DMS79 (cell line): ENCODE measurements around the gene ZC3H7B.

ENCODE experiments used
- DNase-seq: peaks from one replicate; lab custom pipeline; 2025; lab: John Stamatoyannopoulos, UW

ZC3H7B gene

DNA sequence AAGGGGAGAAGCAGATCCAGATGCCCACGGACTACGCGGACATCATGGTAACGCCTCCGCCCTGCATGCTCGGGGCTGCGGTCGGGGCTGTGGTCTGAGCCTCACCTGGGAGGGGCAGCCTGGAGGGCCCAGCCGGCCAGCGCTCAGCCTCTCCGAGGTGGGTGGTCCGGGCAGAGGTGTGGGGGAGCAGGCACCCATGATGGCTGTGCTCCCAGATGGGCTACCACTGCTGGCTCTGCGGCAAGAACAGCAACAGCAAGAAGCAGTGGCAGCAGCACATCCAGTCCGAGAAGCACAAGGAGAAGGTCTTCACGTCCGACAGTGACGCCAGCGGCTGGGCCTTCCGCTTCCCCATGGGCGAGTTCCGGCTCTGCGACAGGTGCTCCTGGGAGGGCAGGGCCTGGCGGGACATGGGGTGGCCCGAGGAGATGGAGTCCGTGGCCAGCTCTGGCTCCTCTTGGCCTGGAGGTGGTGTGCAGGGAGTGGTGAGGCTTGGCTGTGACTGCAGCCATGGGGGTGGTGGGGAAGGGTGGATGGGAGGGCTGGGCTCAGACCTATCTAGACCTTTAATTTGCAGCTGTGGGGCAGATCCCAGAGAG is 55.2 kb downstream of the ZC3H7B start:
- DNase-seq: no peak

DNA sequence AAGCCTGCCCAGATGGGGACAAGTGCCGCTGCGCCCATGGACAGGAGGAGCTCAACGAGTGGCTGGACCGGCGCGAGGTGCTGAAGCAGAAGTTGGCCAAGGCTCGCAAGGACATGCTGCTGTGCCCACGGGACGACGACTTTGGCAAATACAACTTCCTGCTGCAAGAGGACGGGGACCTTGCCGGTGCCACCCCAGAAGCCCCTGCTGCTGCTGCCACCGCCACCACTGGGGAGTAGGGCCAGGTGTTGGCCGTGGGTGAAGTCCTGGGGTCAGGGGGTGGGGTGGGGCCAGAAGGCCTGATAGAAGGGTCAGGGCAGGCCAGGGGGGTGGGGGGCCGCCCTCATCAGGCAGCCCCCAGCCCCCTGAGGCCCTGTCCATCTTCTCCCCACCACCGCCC is 55.9 kb downstream of the ZC3H7B start:
- no peak for DNase-seq

DNA sequence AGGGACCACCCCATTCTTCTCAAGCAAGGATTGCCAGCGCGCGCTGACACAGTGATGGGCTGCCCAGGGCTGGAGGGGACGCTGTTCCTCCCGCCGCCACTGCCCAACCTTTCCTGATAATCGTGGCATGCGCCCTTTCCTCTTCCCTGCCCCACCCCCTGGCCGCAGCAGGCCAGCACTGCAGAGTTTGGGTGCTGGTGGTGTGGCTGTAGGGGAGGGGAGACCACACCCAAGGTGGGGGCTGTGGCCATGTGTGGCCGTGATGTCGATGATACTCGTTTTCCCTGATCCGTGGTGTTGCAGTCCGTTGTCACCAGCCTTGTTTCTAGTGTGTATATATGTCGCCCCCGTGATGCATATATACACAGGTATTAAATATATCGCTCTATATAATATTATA is 57.6 kb downstream of the ZC3H7B start:
- DNase-seq: no peak

DNA sequence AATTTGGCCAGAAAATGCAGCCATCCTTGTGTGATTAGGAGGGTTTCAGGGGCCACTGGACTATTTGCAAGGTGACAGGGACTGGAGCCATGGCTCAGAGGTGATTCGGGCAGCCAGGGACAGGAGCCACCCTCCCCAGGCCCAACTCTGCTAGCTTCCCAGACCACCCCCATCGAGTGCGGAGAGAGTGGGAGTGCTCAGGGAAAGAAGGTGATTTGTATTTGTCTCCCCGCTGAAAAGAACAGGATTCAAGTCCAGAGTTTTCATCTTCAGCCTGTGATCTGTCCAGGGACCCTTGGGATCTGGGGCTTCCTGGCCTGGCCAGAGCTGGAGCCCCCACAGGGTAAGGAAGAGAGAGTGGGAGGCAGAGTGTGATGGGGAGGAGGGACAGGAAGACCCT is 58.1 kb downstream of the ZC3H7B start:
- DNase-seq: no peak

DNA sequence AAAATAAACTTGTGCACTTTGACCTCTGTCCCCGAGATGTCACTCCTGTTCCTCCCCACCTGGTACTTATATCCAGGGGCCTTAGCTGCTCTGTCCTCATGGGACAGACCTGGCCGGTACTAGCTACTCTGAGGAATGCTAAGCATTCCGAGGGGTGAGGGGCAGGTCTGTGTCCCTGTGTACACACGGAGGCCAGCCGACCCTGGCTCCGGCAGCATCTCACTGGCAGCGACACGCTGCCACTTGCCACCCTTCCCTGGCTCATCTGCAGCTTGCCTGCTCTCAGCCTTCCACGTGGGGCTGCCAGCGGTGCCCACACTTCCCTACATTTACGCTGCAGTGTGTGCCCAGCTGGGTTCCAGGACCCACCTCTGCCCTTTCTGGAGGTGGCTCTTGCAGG is 58.8 kb downstream of the ZC3H7B start:
- DNase-seq: no peak

DNA sequence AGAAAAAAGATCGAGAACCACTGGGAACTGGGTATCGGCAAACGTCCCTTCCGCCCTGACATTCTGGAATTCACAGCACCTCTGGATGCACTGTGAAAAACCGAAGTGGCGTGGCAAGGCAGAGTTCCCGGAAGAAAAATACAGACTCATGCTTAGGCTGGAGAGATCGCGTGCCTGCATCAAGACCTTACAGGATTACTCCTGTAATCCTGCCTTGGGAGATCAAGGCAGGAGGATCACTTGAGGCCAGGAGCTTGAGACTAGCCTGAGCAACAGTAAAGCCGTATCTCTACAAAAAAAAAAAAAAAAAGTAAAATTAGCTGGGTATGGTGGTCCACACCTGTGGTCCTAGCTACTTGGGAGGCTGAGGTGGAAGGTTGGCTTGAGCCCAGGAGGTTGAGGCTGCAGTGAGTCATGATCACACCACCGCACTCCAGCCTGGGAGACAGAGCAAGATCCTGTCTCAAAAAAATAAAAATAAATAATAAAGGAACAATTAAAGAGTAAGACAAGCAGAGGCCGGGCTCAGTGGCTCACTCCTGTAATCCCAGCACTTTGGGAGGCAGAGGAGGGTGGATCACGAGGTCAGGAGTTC is 60.5 kb downstream of the ZC3H7B start:
- no peak for DNase-seq

DNA sequence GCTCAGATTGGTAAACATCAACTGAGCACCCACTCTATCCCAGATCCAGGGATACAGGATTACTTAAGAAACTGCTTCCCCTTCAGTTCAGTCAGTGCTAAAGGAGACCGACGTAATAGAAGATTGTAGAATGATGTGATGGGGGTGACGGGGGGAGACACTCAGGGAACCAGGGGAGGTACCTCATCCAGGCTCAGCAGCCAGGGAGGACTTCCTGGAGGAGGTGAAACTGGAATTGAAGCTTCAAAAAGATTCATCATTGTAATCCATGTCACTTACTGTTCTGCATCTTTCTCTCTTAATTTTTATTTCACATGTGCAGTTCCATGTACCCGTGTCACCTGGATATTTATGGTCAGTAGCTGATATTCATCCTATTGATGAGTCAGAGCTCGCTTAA is 61.3 kb downstream of the ZC3H7B start:
- no peak for DNase-seq

DNA sequence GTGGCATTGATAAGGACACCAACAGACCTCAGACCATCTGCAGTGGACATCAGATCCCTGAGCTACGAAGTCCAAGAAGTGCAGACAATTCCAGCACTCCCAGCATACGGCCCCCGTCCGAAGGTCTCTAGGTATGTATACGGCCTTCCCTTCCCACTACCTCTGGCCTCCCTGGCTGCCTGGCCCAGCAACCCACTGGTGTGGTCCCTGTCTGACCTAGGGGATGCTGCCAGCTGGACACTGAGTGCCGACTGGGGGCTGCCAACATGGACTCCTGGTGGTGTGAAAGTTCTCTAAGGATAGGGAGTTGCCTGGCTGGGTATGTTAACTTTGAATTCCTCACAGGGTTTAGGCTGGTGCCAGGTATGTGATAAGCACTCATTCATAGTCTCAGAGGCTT is 62.9 kb downstream of the ZC3H7B start:
- no peak for DNase-seq

DNA sequence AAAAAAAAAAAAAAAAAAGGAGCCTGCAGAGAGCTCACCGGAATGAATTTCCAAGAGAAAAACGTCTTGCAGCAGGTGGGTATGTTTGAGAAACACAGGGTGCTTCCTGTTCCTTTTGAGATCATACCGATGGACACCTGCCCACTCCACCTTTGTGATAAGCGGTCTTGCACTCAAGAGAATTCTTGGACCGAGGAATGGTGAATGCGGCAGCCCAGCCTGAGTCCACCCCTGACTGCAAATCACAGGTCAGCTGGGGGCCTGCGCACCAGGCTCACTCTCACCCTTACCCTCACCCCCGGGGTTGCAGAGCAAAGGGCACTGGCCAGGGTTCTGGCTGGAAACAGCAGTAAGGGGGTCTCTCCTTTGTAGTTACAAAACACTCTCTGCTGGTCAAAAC is 63.6 kb downstream of the ZC3H7B start:
- no peak for DNase-seq

DNA sequence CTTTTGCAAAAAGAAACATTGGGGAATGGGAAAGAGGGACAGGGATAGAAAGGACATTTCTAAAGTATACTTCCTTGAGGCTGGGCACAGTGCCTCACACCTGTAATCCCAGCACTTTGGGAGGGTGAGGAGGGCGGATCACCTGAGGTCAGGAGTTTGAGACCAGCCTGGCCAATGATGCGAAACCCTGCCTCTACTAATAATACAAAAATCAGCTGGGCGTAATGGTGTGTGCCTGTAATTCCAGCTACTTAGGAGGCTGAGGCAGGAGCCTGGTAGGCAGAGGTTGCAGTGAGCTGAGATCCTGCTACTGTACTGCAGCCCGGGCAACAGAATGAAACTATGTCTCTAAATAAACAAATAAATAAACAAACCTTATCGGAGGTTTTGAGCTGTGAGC is 64.1 kb downstream of the ZC3H7B start:
- DNase-seq: no peak

DNA sequence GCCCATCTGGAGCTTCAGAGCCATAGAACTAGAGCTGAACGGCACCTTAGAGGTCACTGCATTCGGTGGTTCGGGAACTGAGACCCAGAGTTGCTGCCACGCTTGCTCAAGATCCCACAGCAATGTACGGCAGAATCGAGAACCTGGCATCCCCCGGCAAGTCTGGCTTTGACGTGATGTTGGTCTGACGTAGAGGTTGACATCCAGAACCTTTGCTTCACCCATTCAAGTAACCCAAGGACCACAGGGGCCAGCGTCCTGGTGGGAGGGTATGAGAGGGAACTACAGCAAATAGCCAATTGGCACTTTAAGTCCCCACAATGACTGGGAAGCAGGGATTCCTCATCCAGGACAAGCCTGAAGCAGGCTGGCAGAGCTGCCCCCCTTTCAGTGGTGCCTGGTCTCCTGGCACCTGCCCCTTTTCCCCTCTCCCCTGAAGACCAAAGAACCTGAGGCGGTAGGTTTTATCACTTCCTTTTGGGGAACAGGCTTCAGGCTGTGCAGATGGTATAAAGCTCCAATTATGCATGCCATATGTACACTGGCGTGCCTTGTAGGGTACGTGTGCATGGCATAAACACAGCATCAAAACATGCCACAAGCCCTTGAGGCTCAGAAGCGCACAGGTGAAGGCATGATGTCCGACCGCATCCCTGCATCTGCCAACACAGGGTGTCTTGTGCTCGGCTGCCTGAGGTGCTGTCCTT is 65.2 kb downstream of the ZC3H7B start:
- DNase-seq: no peak

DNA sequence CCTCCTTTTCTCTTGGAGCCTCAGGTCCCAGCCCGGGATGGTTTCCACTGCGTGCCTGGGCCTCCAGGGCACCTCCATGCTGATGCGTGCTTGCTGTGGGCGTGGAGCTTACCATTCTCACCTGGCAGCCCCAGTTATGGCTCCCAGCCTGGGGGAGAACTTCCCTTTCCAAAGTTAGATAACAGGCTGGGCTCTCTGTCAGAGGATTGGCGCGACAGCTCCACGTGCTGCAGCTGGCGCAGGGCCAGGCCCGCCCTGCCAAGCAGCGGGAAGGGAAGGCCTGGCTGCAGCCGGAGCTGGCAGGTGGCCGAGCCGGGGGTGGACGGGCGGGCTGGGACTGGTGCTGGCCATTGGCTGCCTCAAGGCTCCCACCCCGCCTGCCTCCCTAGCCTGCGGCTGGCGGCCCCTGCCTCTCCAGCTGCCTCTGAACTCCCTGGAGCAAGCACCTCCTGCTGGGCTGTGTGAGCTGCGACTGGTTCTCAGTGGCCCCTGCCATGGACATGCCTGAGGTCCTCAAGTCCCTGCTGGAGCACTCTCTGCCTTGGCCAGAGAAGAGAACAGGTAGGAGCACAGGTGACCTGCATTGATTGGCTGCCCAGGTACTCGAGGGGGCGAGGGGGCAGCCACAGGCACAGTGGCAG is 65.8 kb downstream of the ZC3H7B start:
- DNase-seq: peak; percentile 52

DNA sequence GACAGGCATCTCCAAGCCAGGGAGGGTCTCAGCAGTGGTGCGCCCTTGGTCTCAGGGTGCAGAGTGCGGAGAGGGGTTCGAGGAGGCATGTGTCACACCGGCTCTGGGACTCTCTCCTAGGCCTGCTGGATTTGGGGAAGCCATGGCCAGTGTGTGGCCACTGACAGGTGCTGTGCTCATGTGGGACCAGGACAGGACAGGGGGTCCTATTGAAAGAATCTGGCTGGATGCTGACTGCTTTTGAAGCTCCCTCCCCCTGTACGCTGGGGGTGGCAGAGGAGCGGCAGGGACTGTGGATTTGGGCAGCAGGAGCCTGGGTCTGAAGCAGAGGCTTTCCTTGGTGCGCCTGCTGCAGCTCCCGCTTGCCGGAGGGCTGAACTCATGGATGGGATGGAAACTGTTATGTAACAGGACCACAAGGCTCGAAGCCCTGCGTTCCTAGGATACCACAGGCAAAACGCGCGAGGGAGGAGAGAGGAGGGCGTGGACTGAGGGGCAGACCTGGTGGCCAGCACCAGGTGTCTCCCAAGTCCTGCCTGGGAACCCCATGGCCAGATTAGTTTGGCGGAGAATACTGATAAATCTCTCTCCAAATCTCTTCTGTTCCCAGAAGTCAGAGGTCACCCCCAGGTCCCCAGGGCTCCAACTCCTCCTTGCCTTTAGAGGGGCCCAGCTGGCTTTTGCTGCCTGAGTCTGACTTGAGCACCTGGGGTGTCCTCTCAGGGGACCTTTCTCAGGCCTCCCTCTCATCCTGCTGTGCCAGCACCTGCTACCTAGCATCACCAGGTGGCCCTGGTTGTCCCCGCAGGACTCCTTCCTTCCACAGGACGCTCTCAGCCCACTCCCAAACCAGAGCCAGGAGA is 66.6 kb downstream of the ZC3H7B start:
- no peak for DNase-seq

DNA sequence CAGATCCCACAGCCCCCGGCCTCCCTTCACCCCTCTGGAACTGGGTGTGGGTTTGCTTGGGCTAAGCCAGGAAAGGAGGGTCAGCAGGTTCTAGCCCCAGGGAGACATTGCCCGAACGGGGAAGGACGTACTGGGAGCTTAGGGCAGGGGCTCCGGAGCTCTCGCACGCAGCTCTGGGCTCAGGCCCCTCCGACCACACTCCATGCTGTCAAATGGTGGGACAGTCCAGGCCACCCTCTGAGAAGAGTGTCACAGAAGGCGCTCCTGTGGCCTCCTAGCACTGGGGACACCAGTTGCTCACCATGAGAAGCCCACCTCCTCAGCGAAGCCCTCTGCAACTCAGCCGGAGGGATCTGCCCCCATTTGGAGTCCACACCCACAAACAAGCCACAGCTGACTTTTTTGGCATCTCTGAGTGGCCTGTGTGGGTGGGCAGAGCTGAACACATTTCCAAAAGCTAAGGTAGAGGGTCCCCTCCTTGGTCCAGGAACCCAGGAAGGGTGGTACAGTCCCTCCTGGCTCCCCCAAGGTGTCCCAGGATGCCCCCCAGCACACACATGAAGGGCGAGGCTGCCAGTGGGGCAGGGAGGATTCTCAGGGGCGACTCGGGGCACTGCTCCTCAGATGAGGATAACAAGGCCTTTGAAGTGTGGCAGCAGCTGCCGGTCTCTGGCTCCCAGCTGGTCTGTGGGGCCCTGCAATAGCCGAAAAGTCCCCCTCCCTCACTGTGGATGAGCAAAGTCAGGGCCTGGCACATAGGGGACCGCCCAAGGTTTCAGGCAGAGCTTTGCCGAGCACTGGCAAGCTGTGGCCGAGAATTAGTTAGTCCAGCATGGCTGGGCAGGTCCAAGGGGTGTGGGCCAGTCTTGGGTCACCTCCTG is 67.5 kb downstream of the ZC3H7B start:
- DNase-seq: no peak

DNA sequence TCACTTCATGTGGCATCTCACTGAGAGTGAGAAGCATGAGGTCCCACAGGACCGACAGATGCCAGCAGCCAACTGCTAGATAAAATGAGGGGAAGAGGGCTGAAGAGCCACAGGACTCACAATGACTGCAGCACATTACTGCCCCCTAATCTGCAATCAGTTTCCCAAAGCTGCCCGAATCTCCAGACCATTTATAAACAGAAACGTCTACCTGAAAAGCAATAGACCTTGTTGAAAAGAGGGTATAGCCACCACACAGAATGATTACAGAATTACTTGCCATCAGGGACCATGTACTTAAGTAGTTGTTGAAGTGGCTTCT is 68.1 kb downstream of the ZC3H7B start:
- DNase-seq: no peak

DNA sequence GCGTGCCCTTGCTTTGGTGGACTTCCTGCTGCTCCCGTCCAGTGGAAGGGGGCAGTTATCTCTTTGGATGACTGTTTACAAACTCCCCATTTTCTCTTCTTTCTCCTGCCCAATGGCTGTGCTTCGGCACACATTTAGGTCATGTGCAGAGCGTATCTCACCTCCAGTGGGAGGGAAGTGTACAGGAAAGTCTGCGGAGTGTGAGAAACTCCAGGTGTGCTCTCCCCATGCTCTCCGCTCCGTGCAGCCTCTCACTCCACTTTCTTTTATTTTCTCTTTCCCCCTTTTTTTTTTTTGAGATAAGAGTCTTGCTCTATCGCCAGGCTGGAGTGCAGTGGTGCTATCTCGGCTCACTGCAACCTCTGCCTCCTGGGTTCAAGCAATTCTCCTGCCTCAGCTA is 68.5 kb downstream of the ZC3H7B start:
- no peak for DNase-seq

DNA sequence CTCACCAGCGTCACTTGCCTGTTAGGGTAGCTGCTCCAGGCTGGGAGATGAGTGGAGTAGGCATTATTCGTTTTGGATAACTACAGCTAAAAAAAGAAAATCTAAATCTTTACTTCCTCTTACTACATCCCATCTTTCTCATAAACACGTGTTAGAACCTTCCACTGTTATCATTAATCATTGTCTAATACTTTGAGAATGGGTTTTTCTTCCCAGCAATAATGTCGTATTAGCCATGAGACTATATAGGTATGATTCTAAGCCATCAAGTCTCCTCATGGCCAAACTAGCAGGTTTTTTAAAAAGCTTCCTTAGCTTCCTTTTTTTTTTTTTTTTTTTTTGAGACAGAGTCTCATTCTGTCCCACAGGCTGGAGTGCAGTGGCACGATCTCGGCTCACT is 76.5 kb downstream of the ZC3H7B start:
- DNase-seq: no peak

DNA sequence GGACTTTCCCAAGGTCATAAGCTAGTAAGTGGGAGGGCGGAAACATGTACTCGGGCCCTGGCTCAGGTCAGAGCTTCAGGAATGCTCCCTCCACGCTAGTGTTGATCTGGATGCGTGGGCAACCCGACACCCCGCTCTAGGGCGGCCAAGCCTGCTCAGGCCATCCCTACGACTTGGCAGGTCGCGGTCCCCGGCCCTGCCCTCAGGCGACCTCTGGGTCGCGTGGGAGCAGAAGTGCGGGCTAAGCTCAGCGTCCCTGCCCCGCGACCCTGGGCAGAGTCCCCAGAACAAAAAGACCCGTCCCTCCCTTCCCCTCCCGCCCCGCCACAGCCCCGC is 79.6 kb downstream of the ZC3H7B start:
- DNase-seq: no peak

DNA sequence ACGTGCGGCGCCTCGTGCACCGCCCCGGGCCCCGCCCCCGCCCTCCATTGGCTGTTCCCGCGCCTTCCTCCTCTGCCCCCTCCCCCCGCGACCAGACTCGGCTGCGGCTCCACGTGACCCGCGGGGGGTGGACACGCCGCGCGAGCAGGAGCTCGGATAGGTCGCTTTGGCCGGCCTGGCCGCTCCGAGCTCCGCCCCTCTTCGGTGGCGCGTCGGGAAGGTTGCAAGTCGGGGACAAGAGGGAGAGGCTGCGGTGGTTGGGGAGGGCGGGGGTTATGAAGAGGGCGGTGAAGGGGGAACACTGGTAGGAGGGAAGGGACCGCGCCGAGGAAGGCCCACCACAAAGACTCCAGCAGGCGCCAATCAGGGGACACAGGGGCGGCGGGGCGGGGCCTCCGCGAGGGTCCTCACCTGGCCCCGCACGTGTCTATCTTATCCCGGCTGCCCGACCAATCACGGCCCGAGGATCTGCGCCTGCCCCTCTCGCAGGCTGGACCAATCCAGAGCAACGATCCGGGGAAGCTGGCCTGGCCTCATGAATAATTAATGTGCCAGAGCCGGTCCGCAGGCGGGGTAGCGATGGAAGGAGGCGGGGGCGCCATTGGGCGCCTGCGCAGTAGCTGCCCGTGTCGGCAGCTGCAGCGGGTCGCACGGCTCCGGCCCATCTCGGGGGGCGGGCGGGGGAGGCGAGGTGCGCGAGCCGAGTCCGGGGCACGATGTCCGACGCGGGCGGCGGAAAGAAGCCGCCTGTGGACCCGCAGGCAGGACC is 80.2 kb downstream of the ZC3H7B start, which contains the start of gene TEF:
TEF (plus strand) TSS at position 614 of the 769 bp plus-strand sequence; CDS start at position 717, 103 bp downstream.
- DNase-seq: peak; percentile 97

DNA sequence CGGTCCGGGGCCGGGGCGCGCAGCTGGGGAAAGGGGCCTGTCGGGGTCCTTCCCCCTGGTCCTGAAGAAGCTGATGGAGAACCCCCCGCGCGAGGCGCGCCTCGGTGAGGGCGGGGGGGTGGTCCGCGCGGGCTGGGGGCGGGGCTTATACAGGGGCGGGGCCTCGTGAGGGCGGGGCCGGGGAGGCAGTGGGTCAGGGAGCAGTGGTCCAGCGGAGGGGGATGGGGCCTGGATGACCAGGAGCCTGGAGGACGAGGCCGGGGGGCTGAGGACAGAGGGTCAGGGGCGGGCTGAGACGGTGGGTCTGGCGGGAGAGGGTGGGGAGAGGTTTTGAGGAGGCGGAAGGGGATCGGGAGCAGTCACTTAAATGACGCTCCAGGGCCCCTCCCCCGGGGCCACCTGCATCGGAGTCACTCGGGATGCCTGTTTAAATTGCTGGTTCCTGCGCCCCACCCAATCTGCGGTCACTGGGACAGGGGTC is 80.8 kb downstream of the ZC3H7B start:
- DNase-seq: no peak

DNA sequence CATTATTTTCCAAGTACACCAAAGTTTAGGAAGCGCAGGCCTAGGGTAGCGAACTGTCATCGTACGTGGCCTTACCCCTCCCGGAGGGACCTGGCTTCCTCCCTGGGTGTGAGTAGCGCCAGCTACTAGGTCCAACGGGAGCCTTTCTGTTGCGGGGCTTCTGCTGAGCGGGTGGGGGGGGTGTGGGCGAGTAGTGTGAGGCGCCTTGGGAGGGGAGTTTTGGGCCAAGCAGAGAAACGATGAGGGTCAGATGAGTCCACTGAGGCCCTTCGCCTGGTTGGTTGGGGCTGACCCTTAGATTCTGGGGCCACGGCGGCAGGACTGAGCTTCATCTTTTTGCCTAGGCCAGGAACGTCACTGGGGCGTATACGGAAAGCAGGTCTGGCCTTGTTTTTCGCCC is 81.3 kb downstream of the ZC3H7B start:
- no peak for DNase-seq
